Subcutaneous preadipocyte (primary cell): ENCODE measurements around the gene TMEM47. TPM values are rescaled to one million over a fixed set of nuclear protein-coding genes. Genes with fewer than 3 reads are reported as not detected.

Experiments used
- total RNA-seq: library from RNA; depleted of rRNA; stranded (reverse); fragments of >200 nt; gene quantifications from 2 replicates; pipeline ENCODE4 v1.2.3, GENCODE V29; 2012

Gene TMEM47
- total RNA-seq = 14.7 and 27.9 TPM in 2 replicates

GRCh38 chrX:34656842-34657725, at the start of gene TMEM47:
Gene TMEM47 (minus strand): TSS chrX:34657285. CDS start chrX:34657029, 256 bp downstream.

